C4-2B (cell line): ENCODE data around the gene FLT4.

ENCODE experiments used
- CTCF ChIP-seq: fragments of 450-650 bp; conservative IDR thresholded peaks from 2 replicates; pipeline ENCODE4 v1.5.1; 2017; ENCODE audit warnings: mild to moderate bottlenecking
- ZFX ChIP-seq: fragments of 450-650 bp; IDR thresholded peaks from 2 replicates; pipeline ENCODE4 v1.6.1; 2017

- TF ChIP-seq CTCF (no peak), ZFX (no peak)
These were observed 20.8 kb upstream of the FLT4 start for GRCh38 chr5:180670157-180670556.
